K562 (cell line): ENCODE measurements around the gene LONRF2. TPM values are rescaled to one million over a fixed set of nuclear protein-coding genes. Genes with fewer than 3 reads are reported as not detected.

ENCODE experiments used
- ATAC-seq: fragments of 200-7000 bp; cut with Tn5 transposase; 3 replicates; pipeline ENCODE4 v1.9.1; 2020; ENCODE audit warnings: moderate library complexity
- BruUV-seq: library from RNA; stranded (reverse); fragments of 400-500 nt; replicated peaks from 2 replicates; lab custom pipeline; 2021; lab: Mats Ljungman, UMichigan
- CTCF ChIA-PET: fragments of 300-600 bp; formaldehyde crosslinking; extraction: SDS; loops from one replicate; lab custom pipeline; 2021; ENCODE audit warnings: low intra/inter-chr PET ratio; lab: Yijun Ruan, JAX
- POLR2A ChIA-PET: fragments of 300-600, 350-650 bp; sonication (Branson Sonifier 250); formaldehyde crosslinking; extraction: SDS; loops from one replicate; lab custom pipeline; 2021; ENCODE audit warnings: antibody characterized with exemption, inconsistent platforms; lab: Yijun Ruan, JAX
- DNase-seq, 4 experiments: peaks; one replicate each; pipeline versions ENCODE4 v3.0.0 to v3.0.0-alpha.2; 2011 to 2018; ENCODE audit warnings: low spot score in 3 of 4, mixed read lengths in 3 of 4; ENCODE audit errors: extremely low read depth in 1 of 4
- FAIRE-seq: peaks from 2 replicates; lab custom pipeline; 2011; peaks lifted over from hg19 to GRCh38; lab: Jason Lieb, UNC
- H2AFZ ChIP-seq: 2 replicates; pipeline ENCODE4 v1.6.0; 2011; ENCODE audit warnings: low read depth, low read length, control low read depth, inconsistent platforms
- H3K27ac ChIP-seq: fragments of 200-600 bp; 3 replicates; pipeline ENCODE4 v1.8.0; 2011; ENCODE audit warnings: low read depth, mild to moderate bottlenecking, control low read depth, inconsistent platforms, low read length, moderate library complexity, mixed read lengths; ENCODE audit errors: extremely low read depth
- H3K27me3 ChIP-seq, 2 experiments: fragments of 300-600 bp in 1 of 2; 2 replicates in 1 of 2; 3 replicates in 1 of 2; pipeline versions ENCODE4 v1.6.0 to v1.8.0; 2011; ENCODE audit warnings: inconsistent platforms in 2 of 2, low read length in 2 of 2, mild to moderate bottlenecking in 1 of 2, mixed read lengths in 1 of 2, moderate library complexity in 1 of 2; ENCODE audit not compliant: control insufficient read depth in 2 of 2, insufficient read depth in 2 of 2
- H3K36me3 ChIP-seq: fragments of 300-600 bp; 3 replicates; pipeline ENCODE4 v1.8.0; 2011; ENCODE audit warnings: mild to moderate bottlenecking, low read length, inconsistent platforms; ENCODE audit not compliant: control insufficient read depth, insufficient read depth
- H3K4me1 ChIP-seq, 2 experiments: fragments of 200-600 bp in 1 of 2; replicated peaks in 1 of 2; 2 replicates in 1 of 2; 3 replicates in 1 of 2; pipeline versions ENCODE4 v1.5.1 to v1.8.0; 2011; ENCODE audit warnings: inconsistent platforms in 2 of 2, low read length in 2 of 2, mild to moderate bottlenecking in 1 of 2, mixed read lengths in 1 of 2, moderate library complexity in 1 of 2; ENCODE audit not compliant: control insufficient read depth in 2 of 2, insufficient read depth in 2 of 2
- H3K4me2 ChIP-seq: 2 replicates; pipeline ENCODE4 v1.6.1; 2011; ENCODE audit warnings: low read length, control low read depth, inconsistent platforms, mixed read lengths; ENCODE audit not compliant: insufficient read depth
- H3K4me3 ChIP-seq: fragments of 200-600 bp; sonication (generic), shearing (Covaris generic); 2 replicates; pipeline ENCODE4 v1.5.1; 2016; ENCODE audit warnings: control low read depth, inconsistent platforms
- H3K79me2 ChIP-seq: fragments of 200-600 bp; 3 replicates; pipeline ENCODE4 v1.8.0; 2011; ENCODE audit warnings: low read length, inconsistent platforms; ENCODE audit not compliant: control insufficient read depth, insufficient read depth
- H3K9ac ChIP-seq, 2 experiments: 2 replicates each; pipeline versions ENCODE4 v1.6.0 to v1.6.1; 2011; ENCODE audit warnings: low read depth in 2 of 2, low read length in 2 of 2, control low read depth in 1 of 2, inconsistent platforms in 1 of 2, mild to moderate bottlenecking in 1 of 2, mixed read lengths in 1 of 2; ENCODE audit not compliant: insufficient read depth in 1 of 2
- H3K9me1 ChIP-seq: one replicate; pipeline ENCODE4 v1.6.0; 2011; ENCODE audit warnings: inconsistent platforms, mild to moderate bottlenecking, low read length, moderate library complexity; ENCODE audit not compliant: control insufficient read depth, insufficient read depth
- H3K9me3 ChIP-seq: replicated peaks from 2 replicates; pipeline ENCODE4 v1.5.1; 2011; ENCODE audit warnings: low read depth, low read length, inconsistent platforms; ENCODE audit not compliant: control insufficient read depth, insufficient read depth
- H4K20me1 ChIP-seq: replicated peaks from 2 replicates; pipeline ENCODE4 v1.6.1; 2011; ENCODE audit warnings: low read length, inconsistent platforms, mixed read lengths; ENCODE audit not compliant: control insufficient read depth, insufficient read depth
- KLF1 ChIP-seq: fragments of 450-650 bp; IDR thresholded peaks from 2 replicates; pipeline ENCODE4 v1.6.1; 2016; ENCODE audit warnings: missing genetic modification characterization, missing compliant biosample characterization
- MYC ChIP-seq, 2 experiments: fragments of 250-450 bp in 1 of 2; sonication (Bioruptor Pico) in 1 of 2; IDR thresholded peaks; 2 replicates each; pipeline versions ENCODE4 v1.5.1 to v1.6.1; 2012 to 2021; ENCODE audit warnings: low read depth in 2 of 2, borderline replicate concordance in 1 of 2, improper control_type of control experiment in 1 of 2, low read length in 1 of 2, mild to moderate bottlenecking in 1 of 2, moderate library complexity in 1 of 2
- NCOA2 ChIP-seq, 2 experiments: fragments of 450-650 bp; IDR thresholded peaks; 2 replicates each; pipeline ENCODE4 v1.6.1; 2018; ENCODE audit warnings: mild to moderate bottlenecking in 2 of 2, moderate library complexity in 1 of 2; ENCODE audit not compliant: partially characterized antibody in 2 of 2
- NFIC ChIP-seq: fragments of 450-650 bp; IDR thresholded peaks from 2 replicates; pipeline ENCODE4 v1.6.1; 2017; ENCODE audit warnings: mild to moderate bottlenecking, inconsistent platforms
- PCBP2 ChIP-seq: fragments of 200-400 bp; formaldehyde crosslinking; IDR thresholded peaks from 2 replicates; pipeline ENCODE4 v1.6.1; 2018; ENCODE audit warnings: low read length, low read depth, mild to moderate bottlenecking, moderate library complexity; ENCODE audit not compliant: poor library complexity, severe bottlenecking
- PHB2 ChIP-seq: fragments of 450-650 bp; IDR thresholded peaks from 2 replicates; pipeline ENCODE4 v1.6.1; 2017; ENCODE audit warnings: low read depth
- PHF21A ChIP-seq: fragments of 450-650 bp; IDR thresholded peaks from 2 replicates; pipeline ENCODE4 v1.6.1; 2017; ENCODE audit warnings: low read depth, borderline replicate concordance
- PTBP1 ChIP-seq: fragments of 200-400 bp; formaldehyde crosslinking; IDR thresholded peaks from 2 replicates; pipeline ENCODE4 v1.6.1; 2017; ENCODE audit warnings: low read depth, low read length
- RBM15 ChIP-seq: fragments of 200-400 bp; formaldehyde crosslinking; IDR thresholded peaks from 2 replicates; pipeline ENCODE4 v1.6.1; 2018; ENCODE audit warnings: mild to moderate bottlenecking, low read length, moderate library complexity; ENCODE audit not compliant: insufficient read depth
- TSC22D4 ChIP-seq: fragments of 450-650 bp; IDR thresholded peaks from 2 replicates; pipeline ENCODE4 v1.6.1; 2016; ENCODE audit warnings: missing genetic modification characterization, missing biosample characterization, control low read depth
- ZFP36 ChIP-seq: fragments of 150-350 bp; IDR thresholded peaks from 2 replicates; pipeline ENCODE4 v1.6.1; 2018; ENCODE audit warnings: low read length, low read depth; ENCODE audit not compliant: partially characterized antibody
- ZNF316 ChIP-seq: fragments of 450-650 bp; IDR thresholded peaks from 2 replicates; pipeline ENCODE4 v1.6.1; 2016
- ZNF395 ChIP-seq: fragments of 200-800 bp; sonication (Bioruptor generic); IDR thresholded peaks from 2 replicates; pipeline ENCODE4 v1.6.1; 2017; ENCODE audit warnings: missing genetic modification characterization, missing compliant biosample characterization
- ZNF589 ChIP-seq: fragments of 200-800 bp; sonication (Bioruptor generic); IDR thresholded peaks from 2 replicates; pipeline ENCODE4 v1.6.1; 2016; ENCODE audit warnings: low read depth, missing genetic modification characterization, missing compliant biosample characterization
- ZNF695 ChIP-seq: fragments of 450-650 bp; formaldehyde crosslinking; IDR thresholded peaks from 2 replicates; pipeline ENCODE4 v1.4.0; 2020; ENCODE audit warnings: mild to moderate bottlenecking, moderate library complexity
- WGBS: fragments of 100-300 bp; shearing (Covaris generic); methylation state at CpG from one replicate; pipeline ENCODE4 v1.1.6; 2016; ENCODE audit warnings: low coverage, mixed read lengths; ENCODE audit not compliant: insufficient coverage; ENCODE audit errors: missing lambda C conversion rate; 5-methylcytosine and 5-hydroxymethylcytosine counted together
- in situ Hi-C: fragments of 300-500 bp; cut with MboI; formaldehyde crosslinking; loops from 4 replicates; pipeline ENCODE4 v1.15.0; 2018; ENCODE audit warnings: inconsistent platforms, mixed read lengths
- intact Hi-C: fragments of 100-400 bp; cut with micrococcal nuclease; formaldehyde crosslinking; loops from 2 replicates; pipeline ENCODE4 v1.14.2; 2022
- polyA plus RNA-seq, 8 experiments: library from polyadenylated mRNA; depleted of rRNA in 4 of 8; stranded (reverse) in 5 of 8; unstranded in 3 of 8; fragments of >200 nt; fragmentation: Nextera tagmentation in 2 of 8; fragmentation: Illumina TruSeq in 1 of 8; extraction: Ambion mirVana in 2 of 8; extraction: Trizol in 1 of 8; gene quantifications; 2 replicates each; pipeline versions ENCODE4 v1.2.1 to v1.2.3, GENCODE V29; 2011 to 2014; ENCODE audit warnings: inconsistent platforms in 1 of 8, missing spikeins in 1 of 8
- total RNA-seq, 7 experiments: library from RNA; depleted of rRNA in 6 of 7; stranded (reverse); fragments of >200 nt in 6 of 7; fragmentation: Illumina TruSeq in 2 of 7; extraction: Trizol in 2 of 7; gene quantifications; 2 replicates each; pipeline versions ENCODE4 v1.2.1 to v1.2.3, GENCODE V29; 2011 to 2021; ENCODE audit warnings: low replicate concordance in 1 of 7
- TF ChIP-seq, protein P1 (sequence below): fragments of 250-450 bp; sonication (Bioruptor Pico); IDR thresholded peaks from 2 replicates; pipeline ENCODE4 v1.4.0; 2020; ENCODE audit warnings: mild to moderate bottlenecking
- TF ChIP-seq, protein P2 (sequence below): sonication (generic); formaldehyde crosslinking; IDR thresholded peaks from 2 replicates; pipeline ENCODE4 v1.8.1; 2023; ENCODE audit warnings: mild to moderate bottlenecking, missing genetic modification reagents

Gene LONRF2
- total and polyA plus RNA-seq, 9 of the 15 experiments (the other 6 are each of a cell fraction or from before 2014, with no cell fraction given): 0.35 to 5.0 (median 2.7) TPM

DNA sequence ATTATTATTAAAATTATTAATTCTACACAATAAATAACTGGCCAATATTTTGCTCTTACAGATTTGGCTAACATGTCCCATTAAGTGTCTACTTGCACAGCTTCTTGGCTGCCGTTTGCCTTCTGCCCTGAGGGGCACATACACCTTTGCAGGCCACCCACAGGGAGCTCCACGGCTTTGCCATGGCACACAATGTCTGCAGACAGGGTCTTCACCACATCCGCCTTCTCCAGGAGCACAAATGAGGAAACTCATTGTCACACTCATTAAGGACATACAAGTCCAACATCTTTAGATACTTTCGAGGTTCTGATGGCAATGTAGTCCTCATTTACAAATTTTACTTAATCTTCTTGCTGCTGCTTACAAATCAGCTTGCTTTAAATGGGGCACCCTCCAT lies 45.6 kb downstream of the LONRF2 start:
- H3K4me3 ChIP-seq: no peak overlapping the region
- WGBS: 73% methylated on average over 4 of the region's 4 CpGs
- ChIA-PET CTCF (no interaction called here), POLR2A (interaction anchor here (0.8 to 1.2 kb wide), 3 partner anchors 11 to 127 kb away, joined by 3 read pairs; no protein-coding TSS in a partner anchor)
- H3K9me3 ChIP-seq: no peaks in the 10 kb centered on the region
- intact Hi-C loops: no loop called here
- no peak overlapping the region for H3K27ac ChIP-seq
- peaks cover 20 to 29% of the 10 kb centered on the region in 2 experiments; a peak in 4 of 5 replicates for H3K4me1 ChIP-seq
- H3K79me2 ChIP-seq: no peaks in the 10 kb centered on the region
- no peak overlapping the region for H3K4me2 ChIP-seq
- H3K27me3 ChIP-seq: no peaks in the 10 kb centered on the region
- H2AFZ ChIP-seq: no peak overlapping the region
- no peak overlapping the region for H3K9ac ChIP-seq
- ATAC-seq (no peak), FAIRE-seq (no peak), DNase-seq (no peak)
- H3K36me3 ChIP-seq: peaks cover 4% of the 10 kb centered on the region; the same call in 1 of the 3 replicates
- in situ Hi-C loops: no loop called here
- no TSS peak for BruUV-seq
- H4K20me1 ChIP-seq: no peaks in the 10 kb centered on the region
- H3K9me1 ChIP-seq: no peaks in the 10 kb centered on the region
- TF ChIP-seq ZNF589 (CRISPR knock-in tag) (no peak), MYC (IDR thresholded peaks at IDR 0.05; ENCODE audit: low read depth, low read length) (no peak), MYC (CRISPR knock-in tag; IDR thresholded peaks at IDR 0.05; ENCODE audit: borderline replicate concordance, low read depth) (no peak), TSC22D4 (tag) (no peak), ZNF695 (no peak), RBM15 (no peak), ZNF316 (no peak), PCBP2 (no peak), NFIC (no peak), PTBP1 (no peak), ZFP36 (no peak), NCOA2 (IDR thresholded peaks at IDR 0.05; ENCODE audit: partially characterized antibody in 2 of 2) (no peak), PHB2 (no peak), ZNF395 (no peak), PHF21A (no peak), KLF1 (no peak)
- TF ChIP-seq, protein P1, sequence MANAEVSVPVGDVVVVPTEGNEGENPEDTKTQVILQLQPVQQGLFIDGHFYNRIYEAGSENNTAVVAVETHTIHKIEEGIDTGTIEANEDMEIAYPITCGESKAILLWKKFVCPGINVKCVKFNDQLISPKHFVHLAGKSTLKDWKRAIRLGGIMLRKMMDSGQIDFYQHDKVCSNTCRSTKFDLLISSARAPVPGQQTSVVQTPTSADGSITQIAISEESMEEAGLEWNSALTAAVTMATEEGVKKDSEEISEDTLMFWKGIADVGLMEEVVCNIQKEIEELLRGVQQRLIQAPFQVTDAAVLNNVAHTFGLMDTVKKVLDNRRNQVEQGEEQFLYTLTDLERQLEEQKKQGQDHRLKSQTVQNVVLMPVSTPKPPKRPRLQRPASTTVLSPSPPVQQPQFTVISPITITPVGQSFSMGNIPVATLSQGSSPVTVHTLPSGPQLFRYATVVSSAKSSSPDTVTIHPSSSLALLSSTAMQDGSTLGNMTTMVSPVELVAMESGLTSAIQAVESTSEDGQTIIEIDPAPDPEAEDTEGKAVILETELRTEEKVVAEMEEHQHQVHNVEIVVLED (CRISPR knock-in tag): no peak
- TF ChIP-seq, protein P2, sequence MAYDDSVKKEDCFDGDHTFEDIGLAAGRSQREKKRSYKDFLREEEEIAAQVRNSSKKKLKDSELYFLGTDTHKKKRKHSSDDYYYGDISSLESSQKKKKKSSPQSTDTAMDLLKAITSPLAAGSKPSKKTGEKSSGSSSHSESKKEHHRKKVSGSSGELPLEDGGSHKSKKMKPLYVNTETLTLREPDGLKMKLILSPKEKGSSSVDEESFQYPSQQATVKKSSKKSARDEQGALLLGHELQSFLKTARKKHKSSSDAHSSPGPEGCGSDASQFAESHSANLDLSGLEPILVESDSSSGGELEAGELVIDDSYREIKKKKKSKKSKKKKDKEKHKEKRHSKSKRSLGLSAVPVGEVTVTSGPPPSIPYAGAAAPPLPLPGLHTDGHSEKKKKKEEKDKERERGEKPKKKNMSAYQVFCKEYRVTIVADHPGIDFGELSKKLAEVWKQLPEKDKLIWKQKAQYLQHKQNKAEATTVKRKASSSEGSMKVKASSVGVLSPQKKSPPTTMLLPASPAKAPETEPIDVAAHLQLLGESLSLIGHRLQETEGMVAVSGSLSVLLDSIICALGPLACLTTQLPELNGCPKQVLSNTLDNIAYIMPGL (CRISPR knock-in tag): no peak
